Fibroblast of lung (primary cell): ENCODE data around the gene ABCF2. TPM values are rescaled to one million over a fixed set of nuclear protein-coding genes. Genes with fewer than 3 reads are reported as not detected.

ENCODE experiments used
- DNase-seq, 2 donors: peaks; one replicate each; pipeline versions ENCODE4 v3.0.0 to v3.0.0-alpha.2; 2010; ENCODE audit warnings: low read depth in 2 of 2
- H2AFZ ChIP-seq: 2 replicates; pipeline ENCODE4 v1.5.1; 2012; ENCODE audit warnings: low read length, control low read depth, inconsistent platforms
- H3K27ac ChIP-seq: 2 replicates; pipeline ENCODE4 v1.5.1; 2011; ENCODE audit warnings: low read length, control low read depth; ENCODE audit not compliant: insufficient read depth
- H3K27me3 ChIP-seq: 2 replicates; pipeline ENCODE4 v1.5.1; 2011; ENCODE audit warnings: mild to moderate bottlenecking, low read length; ENCODE audit not compliant: control insufficient read depth, insufficient read depth
- H3K36me3 ChIP-seq: 2 replicates; pipeline ENCODE4 v1.5.1; 2011; ENCODE audit warnings: low read length; ENCODE audit not compliant: control insufficient read depth, insufficient read depth
- H3K4me1 ChIP-seq: 2 replicates; pipeline ENCODE4 v1.5.1; 2011; ENCODE audit warnings: low read length; ENCODE audit not compliant: control insufficient read depth, insufficient read depth; ENCODE audit errors: extremely low read depth
- H3K4me2 ChIP-seq: 2 replicates; pipeline ENCODE4 v1.5.1; 2011; ENCODE audit warnings: low read length, control low read depth; ENCODE audit not compliant: insufficient read depth; ENCODE audit errors: extremely low read depth
- H3K4me3 ChIP-seq, 4 experiments: fragments of 200-600 bp in 1 of 4; sonication (generic) in 1 of 4; replicated peaks in 1 of 4; 2 replicates each; pipeline ENCODE4 v1.5.1; 2011 to 2016; ENCODE audit warnings: low read length in 4 of 4, low read depth in 3 of 4, mild to moderate bottlenecking in 3 of 4, control low read depth in 2 of 4, inconsistent platforms in 1 of 4, mixed read lengths in 1 of 4; ENCODE audit not compliant: insufficient read depth in 1 of 4; ENCODE audit errors: control extremely low read depth in 1 of 4
- H3K79me2 ChIP-seq: 2 replicates; pipeline ENCODE4 v1.5.1; 2012; ENCODE audit warnings: mild to moderate bottlenecking, low read length, inconsistent platforms; ENCODE audit not compliant: control insufficient read depth, insufficient read depth
- H3K9ac ChIP-seq: 2 replicates; pipeline ENCODE4 v1.5.1; 2011; ENCODE audit warnings: mild to moderate bottlenecking, low read length, control low read depth; ENCODE audit not compliant: insufficient read depth
- H3K9me3 ChIP-seq: 2 replicates; pipeline ENCODE4 v1.5.1; 2012; ENCODE audit warnings: low read depth, low read length; ENCODE audit not compliant: control insufficient read depth, insufficient read depth
- H4K20me1 ChIP-seq: 2 replicates; pipeline ENCODE4 v1.5.1; 2011; ENCODE audit warnings: low read length; ENCODE audit not compliant: control insufficient read depth, insufficient read depth; ENCODE audit errors: extremely low read depth
- CTCF ChIP-seq, 2 donors: IDR thresholded peaks in 1 of 2; conservative IDR thresholded peaks in 1 of 2; 1 replicate in 1 of 2; 2 replicates in 1 of 2; pipeline ENCODE4 v1.5.1; 2011 to 2012; ENCODE audit warnings: low read length in 2 of 2, control low read depth in 1 of 2, inconsistent platforms in 1 of 2, low read depth in 1 of 2, mild to moderate bottlenecking in 1 of 2
- EZH2 ChIP-seq: IDR thresholded peaks from 2 replicates; pipeline ENCODE4 v1.5.1; 2012; ENCODE audit warnings: low read length, control low read depth, mild to moderate bottlenecking; ENCODE audit errors: missing control alignments
- polyA plus RNA-seq, 2 donors: library from polyadenylated mRNA; depleted of rRNA in 1 of 2; stranded (reverse) in 1 of 2; unstranded in 1 of 2; fragments of >200 nt; gene quantifications; 2 replicates each; pipeline ENCODE4 v1.2.1, GENCODE V29; 2011 to 2012; ENCODE audit warnings: missing spikeins in 1 of 2
- total RNA-seq: library from RNA; depleted of rRNA; stranded (reverse); fragments of >200 nt; gene quantifications from 2 replicates; pipeline ENCODE4 v1.2.1, GENCODE V29; 2014

Gene ABCF2
- total and polyA plus RNA-seq, 2 donors (not counting 1 experiment from before 2014, with no cell fraction given) = 41.6 to 46.4 TPM

GRCh38 chr7:151211155-151211772 lies 15.7 kb downstream of the ABCF2 start:
- H3K79me2 ChIP-seq = no peaks in the 10 kb centered on the region
- no peaks in the 10 kb centered on the region for H4K20me1 ChIP-seq
- H3K4me2 ChIP-seq = no peak overlapping the region
- H2AFZ ChIP-seq = no peak overlapping the region
- no peaks in the 10 kb centered on the region for H3K9me3 ChIP-seq
- H3K9ac ChIP-seq = no peak overlapping the region
- H3K27ac ChIP-seq = no peak overlapping the region
- DNase-seq = no peak
- H3K4me1 ChIP-seq = no peaks in the 10 kb centered on the region
- H3K4me3 ChIP-seq = no peak overlapping the region
- H3K27me3 ChIP-seq = peaks cover 17% of the 10 kb centered on the region
- TF ChIP-seq EZH2 (no peak), CTCF (conservative IDR thresholded peaks at IDR 0.05 in 1 of 2, IDR thresholded peaks at IDR 0.05 in 1 of 2; ENCODE audit: low read depth in 1 of 2, low read length in 2 of 2) (no peak)
- peaks cover 8% of the 10 kb centered on the region for H3K36me3 ChIP-seq

GRCh38 chr7:151210087-151210854 lies 16.7 kb downstream of the ABCF2 start, which contains the start of gene H2BK1:
Gene H2BK1, minus strand, starts transcription at chr7:151210488. Its CDS starts 170 bp downstream, at chr7:151210318.
- H3K4me1 ChIP-seq = no peaks in the 10 kb centered on the region
- H3K9ac ChIP-seq = no peak within 1 kb of the TSS
- DNase-seq = no peak
- H4K20me1 ChIP-seq = no peaks in the 10 kb centered on the region
- TF ChIP-seq CTCF (conservative IDR thresholded peaks at IDR 0.05 in 1 of 2, IDR thresholded peaks at IDR 0.05 in 1 of 2; ENCODE audit: low read depth in 1 of 2, low read length in 2 of 2) (no peak), EZH2 (no peak)
- no peak within 1 kb of the TSS for H3K27ac ChIP-seq
- H3K27me3 ChIP-seq = peaks cover 27% of the 10 kb centered on the region
- H3K4me2 ChIP-seq = no peak within 1 kb of the TSS
- no peaks in the 10 kb centered on the region for H3K79me2 ChIP-seq
- no peak within 1 kb of the TSS for H2AFZ ChIP-seq
- H3K36me3 ChIP-seq = peaks cover 3% of the 10 kb centered on the region
- H3K9me3 ChIP-seq = no peaks in the 10 kb centered on the region
- H3K4me3 ChIP-seq = no peak within 1 kb of the TSS

GRCh38 chr7:151209588-151209987 lies 17.4 kb downstream of the ABCF2 start:
- no peak for DNase-seq
- no peak overlapping the region for H3K4me3 ChIP-seq
- H4K20me1 ChIP-seq = no peaks in the 10 kb centered on the region
- no peak overlapping the region for H3K9ac ChIP-seq
- TF ChIP-seq CTCF (conservative IDR thresholded peaks at IDR 0.05 in 1 of 2, IDR thresholded peaks at IDR 0.05 in 1 of 2; ENCODE audit: low read depth in 1 of 2, low read length in 2 of 2) (no peak), EZH2 (no peak)
- no peak overlapping the region for H3K4me2 ChIP-seq
- no peak overlapping the region for H2AFZ ChIP-seq
- no peak overlapping the region for H3K27ac ChIP-seq
- no peaks in the 10 kb centered on the region for H3K9me3 ChIP-seq
- H3K79me2 ChIP-seq = no peaks in the 10 kb centered on the region
- no peaks in the 10 kb centered on the region for H3K36me3 ChIP-seq
- H3K27me3 ChIP-seq = peaks cover 28% of the 10 kb centered on the region
- H3K4me1 ChIP-seq = no peaks in the 10 kb centered on the region
